Bronchial epithelial cell (primary cell): ENCODE data around the gene CHGA. TPM values are rescaled to one million over a fixed set of nuclear protein-coding genes. Genes with fewer than 3 reads are reported as not detected.

Experiments
- DNase-seq: peaks from one replicate; pipeline ENCODE4 v3.0.0-alpha.2; 2010; ENCODE audit warnings: low read depth
- FAIRE-seq: peaks from 2 replicates; lab custom pipeline; 2011; peaks lifted over from hg19 to GRCh38; lab: Jason Lieb, UNC
- H3K27me3 ChIP-seq: 2 replicates; pipeline ENCODE4 v1.5.1; 2011; ENCODE audit warnings: low read length; ENCODE audit not compliant: control insufficient read depth, insufficient read depth
- H3K36me3 ChIP-seq: 2 replicates; pipeline ENCODE4 v1.5.1; 2011; ENCODE audit warnings: low read length; ENCODE audit not compliant: control insufficient read depth, insufficient read depth
- H3K4me3 ChIP-seq: 2 replicates; pipeline ENCODE4 v1.5.1; 2011; ENCODE audit warnings: mild to moderate bottlenecking, low read depth, low read length, control low read depth
- CTCF ChIP-seq: IDR thresholded peaks from 2 replicates; pipeline ENCODE4 v1.5.1; 2011; ENCODE audit warnings: mild to moderate bottlenecking, moderate library complexity, low read length, control low read depth, inconsistent platforms; ENCODE audit not compliant: insufficient read depth, severe bottlenecking
- total RNA-seq: library from RNA; depleted of rRNA; stranded (reverse); fragments of >200 nt; gene quantifications from 2 replicates; pipeline ENCODE4 v1.2.1, GENCODE V29; 2014

CHGA gene
- total RNA-seq, 1 donor from 2014 or later, result not detected

- no peak for FAIRE-seq
- H3K36me3 ChIP-seq, result peaks cover 24% of the 10 kb centered on the region
Measured at GRCh38 chr14:92950193-92950540, 27.2 kb downstream of the CHGA start.

GRCh38 chr14:92950773-92951172 lies 27.8 kb downstream of the CHGA start:
- Histone ChIP-seq H3K4me3 (no peak overlapping the region), H3K27me3 (no peaks in the 10 kb centered on the region), H3K36me3 (peaks cover 18% of the 10 kb centered on the region)
- DNase-seq, result no peak
- no peak for FAIRE-seq
- TF ChIP-seq CTCF, result no peak

More at GRCh38 chr14:92950193-92950540, 27.2 kb downstream of the CHGA start:
- Histone ChIP-seq H3K27me3 (no peaks in the 10 kb centered on the region), H3K4me3 (no peak overlapping the region)
- no peak for DNase-seq
- no peak for TF ChIP-seq CTCF

- no peak for DNase-seq
- no peak for TF ChIP-seq CTCF
- no peaks in the 10 kb centered on the region for H3K27me3 ChIP-seq
- peak; percentile 23 for FAIRE-seq
- H3K4me3 ChIP-seq, result no peak overlapping the region
- peaks cover 16% of the 10 kb centered on the region for H3K36me3 ChIP-seq
Measured at GRCh38 chr14:92951261-92951660, 28.3 kb downstream of the CHGA start.

GRCh38 chr14:92951912-92952471 lies 29.0 kb downstream of the CHGA start:
- FAIRE-seq (no peak), DNase-seq (peak; percentile 40)
- Histone ChIP-seq H3K4me3 (no peak overlapping the region), H3K36me3 (peaks cover 16% of the 10 kb centered on the region), H3K27me3 (no peaks in the 10 kb centered on the region)
- peak; percentile 99 for TF ChIP-seq CTCF

GRCh38 chr14:92952481-92953298 lies 29.7 kb downstream of the CHGA start:
- no peak overlapping the region for H3K4me3 ChIP-seq
- TF ChIP-seq CTCF, result no peak
- DNase-seq, result no peak
- H3K36me3 ChIP-seq, result peaks cover 19% of the 10 kb centered on the region
- FAIRE-seq, result no peak
- no peaks in the 10 kb centered on the region for H3K27me3 ChIP-seq
